Activated B cell treated with CpG ODN at 0.5 μM for 24 hours (primary cell): Measurements from ENCODE around the gene PLIN1. TPM values are rescaled to one million over a fixed set of nuclear protein-coding genes. Genes with fewer than 3 reads are reported as not detected.

Experiments
- ATAC-seq: fragments of 200-7000 bp; cut with Tn5 transposase; one replicate; pipeline ENCODE4 v1.10.0; 2021; ENCODE audit warnings: low read depth, mild to moderate bottlenecking, moderate library complexity
- CTCF ChIA-PET: fragments of 350-600 bp; sonication (Branson Sonifier 250); formaldehyde crosslinking; loops from one replicate; lab custom pipeline; 2021; ENCODE audit warnings: antibody characterized with exemption; lab: Charles Lee
- POLR2A ChIA-PET: fragments of 350-600 bp; sonication (Branson Sonifier 250); formaldehyde crosslinking; loops from one replicate; lab custom pipeline; 2021; ENCODE audit warnings: antibody characterized with exemption; lab: Charles Lee
- DNase-seq: peaks from one replicate; pipeline ENCODE4 v3.0.0; 2022
- H3K27ac Mint-ChIP-seq: one replicate; pipeline ENCODE4 v1.8.0; 2020; ENCODE audit warnings: mixed read lengths
- H3K27me3 Mint-ChIP-seq: one replicate; pipeline ENCODE4 v1.8.0; 2021; ENCODE audit warnings: mixed read lengths
- H3K36me3 Mint-ChIP-seq: one replicate; pipeline ENCODE4 v1.8.0; 2021; ENCODE audit warnings: low read depth, mixed read lengths
- H3K4me1 Mint-ChIP-seq: one replicate; pipeline ENCODE4 v1.8.0; 2021; ENCODE audit warnings: mixed read lengths
- H3K4me3 Mint-ChIP-seq: one replicate; pipeline ENCODE4 v1.8.0; 2020; ENCODE audit warnings: mild to moderate bottlenecking, mixed read lengths
- H3K9me3 Mint-ChIP-seq: one replicate; pipeline ENCODE4 v1.8.0; 2020; ENCODE audit warnings: mixed read lengths
- intact Hi-C: fragments of 100-400 bp; cut with micrococcal nuclease; formaldehyde crosslinking; loops from one replicate; pipeline ENCODE4 v1.15.1; 2024
- total RNA-seq: library from RNA; stranded (reverse); gene quantifications from 2 replicates; pipeline ENCODE4 v1.2.3, GENCODE V29; 2022
- TF ChIP-seq, protein P1 (sequence below): fragments of 200-600 bp; IDR thresholded peaks from one replicate; pipeline ENCODE4 v1.8.0; 2022; ENCODE audit warnings: antibody characterized with exemption, mild to moderate bottlenecking

The PLIN1 gene
- total RNA-seq, 1 donor from 2014 or later, result 0.27 TPM

DNA sequence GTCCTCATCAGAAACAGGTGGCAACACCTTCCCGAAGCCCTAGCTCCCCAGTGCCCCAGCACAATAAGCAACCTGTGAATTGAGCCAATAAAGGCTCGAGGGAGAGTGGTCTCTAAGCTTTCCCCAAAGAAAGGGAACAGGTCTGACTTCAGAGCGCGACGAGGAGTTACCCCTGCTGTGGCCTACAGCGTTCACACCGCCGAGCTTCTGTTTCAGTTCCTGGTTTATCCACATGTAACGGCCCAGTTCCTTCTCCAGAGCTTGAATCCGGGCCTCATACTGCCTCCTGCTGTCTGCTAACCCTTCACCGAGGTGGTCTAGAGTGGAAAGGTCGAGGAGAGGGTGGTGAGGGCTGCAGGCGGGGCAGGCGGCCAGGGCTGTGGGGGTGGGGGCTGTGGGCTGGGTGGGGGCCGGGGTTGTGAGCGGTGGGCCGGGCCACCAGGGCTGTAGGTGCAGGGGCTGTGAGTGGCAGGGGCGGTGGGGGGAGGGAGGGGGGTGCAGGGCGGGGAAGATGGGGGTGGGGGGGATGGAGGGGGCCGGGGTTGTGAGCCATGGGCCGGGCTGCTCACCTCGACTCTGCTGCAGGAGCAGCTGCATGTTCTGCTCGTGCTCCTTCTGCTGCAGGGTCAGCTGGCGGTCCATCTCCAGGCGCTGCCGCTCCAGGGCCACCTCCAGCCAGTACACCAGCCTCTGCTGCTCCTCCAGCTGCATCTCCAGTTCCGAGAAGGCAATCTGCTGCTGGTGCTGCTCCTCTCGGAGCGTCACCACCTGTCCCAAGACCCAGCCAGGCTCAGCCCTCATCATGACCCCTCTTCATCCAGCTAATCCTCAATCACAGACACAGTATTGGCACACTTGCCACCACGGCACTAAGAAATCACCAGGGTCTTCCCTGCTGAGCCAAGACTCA, 50.1 kb downstream of the PLIN1 start:
- no peaks in the 10 kb centered on the region for H3K27me3 Mint-ChIP-seq
- no peak overlapping the region for H3K4me3 Mint-ChIP-seq
- no peaks in the 10 kb centered on the region for H3K36me3 Mint-ChIP-seq
- CTCF ChIA-PET, result no interaction called here
- TF ChIP-seq, protein P1, sequence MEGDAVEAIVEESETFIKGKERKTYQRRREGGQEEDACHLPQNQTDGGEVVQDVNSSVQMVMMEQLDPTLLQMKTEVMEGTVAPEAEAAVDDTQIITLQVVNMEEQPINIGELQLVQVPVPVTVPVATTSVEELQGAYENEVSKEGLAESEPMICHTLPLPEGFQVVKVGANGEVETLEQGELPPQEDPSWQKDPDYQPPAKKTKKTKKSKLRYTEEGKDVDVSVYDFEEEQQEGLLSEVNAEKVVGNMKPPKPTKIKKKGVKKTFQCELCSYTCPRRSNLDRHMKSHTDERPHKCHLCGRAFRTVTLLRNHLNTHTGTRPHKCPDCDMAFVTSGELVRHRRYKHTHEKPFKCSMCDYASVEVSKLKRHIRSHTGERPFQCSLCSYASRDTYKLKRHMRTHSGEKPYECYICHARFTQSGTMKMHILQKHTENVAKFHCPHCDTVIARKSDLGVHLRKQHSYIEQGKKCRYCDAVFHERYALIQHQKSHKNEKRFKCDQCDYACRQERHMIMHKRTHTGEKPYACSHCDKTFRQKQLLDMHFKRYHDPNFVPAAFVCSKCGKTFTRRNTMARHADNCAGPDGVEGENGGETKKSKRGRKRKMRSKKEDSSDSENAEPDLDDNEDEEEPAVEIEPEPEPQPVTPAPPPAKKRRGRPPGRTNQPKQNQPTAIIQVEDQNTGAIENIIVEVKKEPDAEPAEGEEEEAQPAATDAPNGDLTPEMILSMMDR, result no peak
- ATAC-seq, result no peak
- DNase-seq, result no peak
- POLR2A ChIA-PET, result no interaction called here
- H3K27ac Mint-ChIP-seq, result no peak overlapping the region
- no peaks in the 10 kb centered on the region for H3K9me3 Mint-ChIP-seq
- intact Hi-C loops, result no loop called here
- no peaks in the 10 kb centered on the region for H3K4me1 Mint-ChIP-seq

DNA sequence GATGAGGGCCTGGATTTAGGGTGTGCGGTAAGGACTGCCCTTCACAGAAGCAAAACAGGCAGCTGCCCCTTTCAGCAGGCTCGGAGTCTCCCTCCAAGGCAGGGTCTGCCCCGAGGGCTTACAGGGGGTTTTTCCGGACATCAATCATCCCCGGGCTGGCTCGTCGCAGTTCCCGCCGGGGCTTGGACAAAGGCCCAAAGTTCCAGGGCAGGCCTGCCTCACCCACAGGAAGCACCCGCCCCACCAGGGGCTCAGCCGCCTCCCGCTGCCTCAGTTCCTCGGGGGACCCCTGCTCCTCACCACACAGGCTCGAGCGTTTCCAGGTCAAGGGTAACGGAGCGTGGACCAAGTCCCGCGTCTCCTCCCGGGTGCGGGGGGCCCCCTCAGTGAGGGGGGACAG, 50.9 kb downstream of the PLIN1 start:
- POLR2A ChIA-PET, result no interaction called here
- DNase-seq (no peak), ATAC-seq (no peak)
- no peaks in the 10 kb centered on the region for H3K27me3 Mint-ChIP-seq
- no peaks in the 10 kb centered on the region for H3K9me3 Mint-ChIP-seq
- CTCF ChIA-PET, result no interaction called here
- H3K36me3 Mint-ChIP-seq, result no peaks in the 10 kb centered on the region
- H3K4me1 Mint-ChIP-seq, result no peaks in the 10 kb centered on the region
- TF ChIP-seq, protein P1, result no peak
- H3K27ac Mint-ChIP-seq, result no peak overlapping the region
- no peak overlapping the region for H3K4me3 Mint-ChIP-seq
- intact Hi-C loops, result no loop called here

DNA sequence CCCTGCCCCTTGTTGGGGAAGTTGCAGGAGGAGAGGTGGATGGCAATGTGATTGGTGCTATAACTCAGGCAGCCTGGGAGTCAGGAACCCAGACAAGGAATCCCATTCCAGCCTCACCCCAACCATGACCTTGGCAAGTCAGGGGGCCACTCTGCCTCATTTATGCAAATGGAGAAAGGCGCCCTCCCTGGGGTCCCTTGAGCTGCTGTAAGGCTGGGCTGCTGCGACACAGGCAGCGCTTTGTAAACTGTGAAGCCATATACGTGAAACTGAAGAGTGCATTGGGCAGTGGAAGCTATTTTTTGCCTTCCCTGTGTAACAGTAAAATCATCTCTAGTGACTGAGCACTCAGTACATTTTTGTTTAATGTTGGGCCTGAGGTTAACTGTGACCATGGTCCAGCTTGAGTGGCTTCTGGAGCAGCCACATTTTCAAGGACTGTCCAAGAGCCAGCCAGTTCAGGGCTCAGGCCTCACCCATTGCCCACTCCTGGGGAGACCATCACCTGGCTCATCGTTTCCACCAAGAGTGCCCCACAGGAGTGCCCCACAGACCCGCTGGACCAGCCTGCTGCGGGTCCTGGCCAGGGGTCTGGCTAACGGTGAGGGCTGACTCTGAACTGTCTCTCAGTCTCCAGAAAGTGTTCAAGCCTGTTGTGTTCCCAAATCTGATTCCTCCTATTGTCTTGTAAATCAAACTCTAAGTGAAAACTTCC, 51.8 kb downstream of the PLIN1 start:
- H3K27me3 Mint-ChIP-seq, result no peaks in the 10 kb centered on the region
- H3K27ac Mint-ChIP-seq, result no peak overlapping the region
- TF ChIP-seq, protein P1, result no peak
- ATAC-seq (no peak), DNase-seq (no peak)
- POLR2A ChIA-PET, result no interaction called here
- no peaks in the 10 kb centered on the region for H3K36me3 Mint-ChIP-seq
- intact Hi-C loops, result no loop called here
- no peak overlapping the region for H3K4me3 Mint-ChIP-seq
- H3K4me1 Mint-ChIP-seq, result no peaks in the 10 kb centered on the region
- CTCF ChIA-PET, result no interaction called here
- H3K9me3 Mint-ChIP-seq, result no peaks in the 10 kb centered on the region

- Mint-ChIP-seq H3K9me3 (no peaks in the 10 kb centered on the region), H3K4me3 (no peak overlapping the region), H3K4me1 (no peaks in the 10 kb centered on the region), H3K36me3 (no peaks in the 10 kb centered on the region), H3K27me3 (no peaks in the 10 kb centered on the region), H3K27ac (no peak overlapping the region)
- ATAC-seq (no peak), DNase-seq (no peak)
- intact Hi-C loops, result no loop called here
- TF ChIP-seq, protein P1, result no peak
- CTCF ChIA-PET, result no interaction called here
- POLR2A ChIA-PET, result no interaction called here
Measured at GRCh38 chr15:89625716-89626115, 53.5 kb downstream of the PLIN1 start.

- no peak overlapping the region for H3K27ac Mint-ChIP-seq
- H3K9me3 Mint-ChIP-seq, result no peaks in the 10 kb centered on the region
- no peaks in the 10 kb centered on the region for H3K4me1 Mint-ChIP-seq
- no peak for DNase-seq
- TF ChIP-seq, protein P1, result no peak
- ATAC-seq, result no peak
- ChIA-PET POLR2A (no interaction called here), CTCF (no interaction called here)
- no peaks in the 10 kb centered on the region for H3K36me3 Mint-ChIP-seq
- H3K4me3 Mint-ChIP-seq, result no peak overlapping the region
- no peaks in the 10 kb centered on the region for H3K27me3 Mint-ChIP-seq
- intact Hi-C loops, result no loop called here
Measured at GRCh38 chr15:89623165-89623564, 56.0 kb downstream of the PLIN1 start.
